Measurements from ENCODE around the gene CENPC.

The CENPC gene

GRCh38 chr4:67437974-67438713 is 107.2 kb downstream of the CENPC start:
- DNase-seq (ENCODE audit: low spot score), result no peak
- in situ Hi-C loops (cut with MboI; ENCODE audit: low pct_unique_long_range_greater_than_20kb, low sequenced_read_pairs, unreplicated experiment), result no loop called here
- no peak for TF ChIP-seq CTCF (IDR thresholded peaks at IDR 0.05; ENCODE audit: extremely low read depth, insufficient read depth, missing control alignments)

GRCh38 chr4:67436742-67437141 is 108.6 kb downstream of the CENPC start:
- in situ Hi-C loops (cut with MboI; ENCODE audit: low pct_unique_long_range_greater_than_20kb, low sequenced_read_pairs, unreplicated experiment), result no loop called here
- no peak for TF ChIP-seq CTCF (IDR thresholded peaks at IDR 0.05; ENCODE audit: extremely low read depth, insufficient read depth, missing control alignments)
- DNase-seq (ENCODE audit: low spot score), result no peak

GRCh38 chr4:67430989-67431388 is 114.3 kb downstream of the CENPC start:
- DNase-seq (ENCODE audit: low spot score), result no peak
- in situ Hi-C loops (cut with MboI; ENCODE audit: low pct_unique_long_range_greater_than_20kb, low sequenced_read_pairs, unreplicated experiment), result no loop called here
- TF ChIP-seq CTCF (IDR thresholded peaks at IDR 0.05; ENCODE audit: extremely low read depth, insufficient read depth, missing control alignments), result no peak

- no peak for TF ChIP-seq CTCF (IDR thresholded peaks at IDR 0.05; ENCODE audit: extremely low read depth, insufficient read depth, missing control alignments)
Measured at GRCh38 chr4:67428819-67429218, 116.5 kb downstream of the CENPC start.

More at GRCh38 chr4:67428819-67429218, 116.5 kb downstream of the CENPC start:
- no peak for DNase-seq (ENCODE audit: low spot score)
- in situ Hi-C loops (cut with MboI; ENCODE audit: low pct_unique_long_range_greater_than_20kb, low sequenced_read_pairs, unreplicated experiment), result no loop called here
